GM12878 (cell line): ENCODE measurements around the gene ACTL8. TPM values are rescaled to one million over a fixed set of nuclear protein-coding genes. Genes with fewer than 3 reads are reported as not detected.

Experiments used
- ATAC-seq: fragments of 200-7000 bp; cut with Tn5 transposase; 3 replicates; pipeline ENCODE4 v1.9.1; 2020; ENCODE audit warnings: mild to moderate bottlenecking, moderate library complexity
- BruUV-seq: library from RNA; stranded (reverse); fragments of 400-500 nt; replicated peaks from 2 replicates; lab custom pipeline; 2021; lab: Mats Ljungman, UMichigan
- CTCF ChIA-PET: fragments of 300-600 bp; sonication (Branson Sonifier 250); formaldehyde crosslinking; extraction: SDS; loops from one replicate; lab custom pipeline; 2021; ENCODE audit warnings: inconsistent platforms; lab: Yijun Ruan, JAX
- POLR2A ChIA-PET: fragments of 350-600 bp; formaldehyde crosslinking; extraction: SDS; loops from one replicate; lab custom pipeline; 2021; ENCODE audit warnings: inconsistent platforms; lab: Charles Lee
- RAD21 ChIA-PET: fragments of 300-600 bp; sonication (Branson Sonifier 250); formaldehyde crosslinking; loops from one replicate; lab custom pipeline; 2023; ENCODE audit warnings: antibody characterized with exemption; ENCODE audit not compliant: unreplicated experiment; lab: Charles Lee
- SMC1A ChIA-PET: fragments of 300-600 bp; sonication (Branson Sonifier 250); formaldehyde crosslinking; loops from one replicate; lab custom pipeline; 2023; ENCODE audit not compliant: unreplicated experiment, uncharacterized antibody; lab: Charles Lee
- DNase-seq: peaks from one replicate; pipeline ENCODE4 v3.0.0-alpha.2; 2011; ENCODE audit warnings: low read depth, low spot score
- FAIRE-seq: peaks from 3 replicates; lab custom pipeline; 2011; peaks lifted over from hg19 to GRCh38; lab: Jason Lieb, UNC
- H2AFZ ChIP-seq: 2 replicates; pipeline ENCODE4 v1.6.0; 2011; ENCODE audit warnings: low read depth, low read length, control low read depth; ENCODE audit not compliant: control insufficient read depth
- H3K27ac ChIP-seq: 2 replicates; pipeline ENCODE4 v1.5.1; 2011; ENCODE audit warnings: control low read depth; ENCODE audit not compliant: control insufficient read depth, insufficient read depth
- H3K27me3 ChIP-seq, 2 experiments: replicated peaks in 1 of 2; 2 replicates each; pipeline versions ENCODE4 v1.6.0 to v1.6.1; 2011; ENCODE audit warnings: low read length in 1 of 2; ENCODE audit not compliant: control insufficient read depth in 2 of 2, insufficient read depth in 2 of 2
- H3K36me3 ChIP-seq, 2 experiments: 2 replicates each; pipeline ENCODE4 v1.5.1; 2011; ENCODE audit warnings: low read length in 1 of 2; ENCODE audit not compliant: control insufficient read depth in 2 of 2, insufficient read depth in 2 of 2
- H3K4me1 ChIP-seq: 2 replicates; pipeline ENCODE4 v1.6.1; 2011; ENCODE audit warnings: mild to moderate bottlenecking, low read length, moderate library complexity, mixed read lengths; ENCODE audit not compliant: control insufficient read depth, insufficient read depth
- H3K4me2 ChIP-seq: 2 replicates; pipeline ENCODE4 v1.6.0; 2011; ENCODE audit warnings: control low read depth; ENCODE audit not compliant: control insufficient read depth, insufficient read depth
- H3K4me3 ChIP-seq: fragments of 200-600 bp; sonication (generic); 2 replicates; pipeline ENCODE4 v1.5.1; 2016
- H3K79me2 ChIP-seq: 2 replicates; pipeline ENCODE4 v1.6.0; 2011; ENCODE audit warnings: low read length; ENCODE audit not compliant: control insufficient read depth, insufficient read depth
- H3K9ac ChIP-seq: 2 replicates; pipeline ENCODE4 v1.8.0; 2011; ENCODE audit warnings: low read length, control low read depth, mixed read lengths; ENCODE audit not compliant: control insufficient read depth, insufficient read depth
- H3K9me3 ChIP-seq: replicated peaks from 3 replicates; pipeline ENCODE4 v1.5.1; 2011; ENCODE audit warnings: mild to moderate bottlenecking, low read length; ENCODE audit not compliant: control insufficient read depth, insufficient read depth
- H4K20me1 ChIP-seq: 2 replicates; pipeline ENCODE4 v1.6.0; 2011; ENCODE audit not compliant: control insufficient read depth, insufficient read depth
- POLR2AphosphoS2 ChIP-seq: IDR thresholded peaks from 2 replicates; pipeline ENCODE4 v1.6.1; 2011; ENCODE audit warnings: low read depth, mild to moderate bottlenecking, low read length, improper control_type of control experiment, moderate library complexity
- WGBS: methylation state at CpG from one replicate; pipeline ENCODE4 v1.1.6; 2016; ENCODE audit warnings: low lambda C conversion rate; ENCODE audit not compliant: insufficient replicate concordance, insufficient coverage; ENCODE audit errors: missing lambda C conversion rate; 5-methylcytosine and 5-hydroxymethylcytosine counted together
- in situ Hi-C: fragments of 300-500 bp; cut with MboI; formaldehyde crosslinking; loops from 9 replicates; pipeline ENCODE4 v1.14.3; 2018; ENCODE audit warnings: mixed read lengths
- intact Hi-C: fragments of 100-400 bp; cut with micrococcal nuclease; formaldehyde crosslinking; loops from one replicate; pipeline ENCODE4 v1.14.2; 2022; ENCODE audit not compliant: unreplicated experiment
- polyA plus RNA-seq, 11 experiments: library from polyadenylated mRNA; depleted of rRNA in 4 of 11; unstranded in 6 of 11; stranded (reverse) in 5 of 11; fragments of >200 nt; fragmentation: Nextera tagmentation in 4 of 11; fragmentation: Illumina TruSeq in 1 of 11; extraction: Ambion mirVana in 4 of 11; extraction: Trizol in 1 of 11; gene quantifications; 1 replicate in 1 of 11; 2 replicates in 10 of 11; pipeline versions ENCODE4 v1.2.1 to v1.2.3, GENCODE V29; 2011 to 2016; ENCODE audit warnings: inconsistent platforms in 2 of 11, missing spikeins in 2 of 11, low read depth in 1 of 11
- total RNA-seq, 4 experiments: library from RNA; depleted of rRNA in 3 of 4; stranded (reverse); fragments of >200 nt in 3 of 4; fragmentation: Illumina TruSeq in 1 of 4; extraction: Trizol in 1 of 4; gene quantifications; 2 replicates each; pipeline versions ENCODE4 v1.2.1 to v1.2.3, GENCODE V29; 2013 to 2021
- TF ChIP-seq, protein P1 (sequence below): fragments of 450-650 bp; IDR thresholded peaks from 2 replicates; pipeline ENCODE4 v1.6.1; 2017; ENCODE audit warnings: mild to moderate bottlenecking, moderate library complexity
- TF ChIP-seq, protein P2 (sequence below): fragments of 450-650 bp; IDR thresholded peaks from 2 replicates; pipeline ENCODE4 v1.6.1; 2014; ENCODE audit warnings: mild to moderate bottlenecking

ACTL8 gene
- total and polyA plus RNA-seq, 10 of the 15 experiments (the other 5 are each of a cell fraction or from before 2014, with no cell fraction given), result 0.05 to 0.27 TPM; not detected in 8

- no peaks in the 10 kb centered on the region; a peak in 1 of 4 replicates for H3K27me3 ChIP-seq
- intact Hi-C loops, result no loop called here
- H3K4me3 ChIP-seq, result no peak overlapping the region
- POLR2A ChIA-PET, result no interaction called here
- CTCF ChIA-PET, result no interaction called here
- DNase-seq (no peak), ATAC-seq (no peak), FAIRE-seq (no peak)
- no peaks in the 10 kb centered on the region for H3K9me3 ChIP-seq
- no peak overlapping the region for H3K9ac ChIP-seq
- H2AFZ ChIP-seq, result no peak overlapping the region
- TF ChIP-seq, protein P1, sequence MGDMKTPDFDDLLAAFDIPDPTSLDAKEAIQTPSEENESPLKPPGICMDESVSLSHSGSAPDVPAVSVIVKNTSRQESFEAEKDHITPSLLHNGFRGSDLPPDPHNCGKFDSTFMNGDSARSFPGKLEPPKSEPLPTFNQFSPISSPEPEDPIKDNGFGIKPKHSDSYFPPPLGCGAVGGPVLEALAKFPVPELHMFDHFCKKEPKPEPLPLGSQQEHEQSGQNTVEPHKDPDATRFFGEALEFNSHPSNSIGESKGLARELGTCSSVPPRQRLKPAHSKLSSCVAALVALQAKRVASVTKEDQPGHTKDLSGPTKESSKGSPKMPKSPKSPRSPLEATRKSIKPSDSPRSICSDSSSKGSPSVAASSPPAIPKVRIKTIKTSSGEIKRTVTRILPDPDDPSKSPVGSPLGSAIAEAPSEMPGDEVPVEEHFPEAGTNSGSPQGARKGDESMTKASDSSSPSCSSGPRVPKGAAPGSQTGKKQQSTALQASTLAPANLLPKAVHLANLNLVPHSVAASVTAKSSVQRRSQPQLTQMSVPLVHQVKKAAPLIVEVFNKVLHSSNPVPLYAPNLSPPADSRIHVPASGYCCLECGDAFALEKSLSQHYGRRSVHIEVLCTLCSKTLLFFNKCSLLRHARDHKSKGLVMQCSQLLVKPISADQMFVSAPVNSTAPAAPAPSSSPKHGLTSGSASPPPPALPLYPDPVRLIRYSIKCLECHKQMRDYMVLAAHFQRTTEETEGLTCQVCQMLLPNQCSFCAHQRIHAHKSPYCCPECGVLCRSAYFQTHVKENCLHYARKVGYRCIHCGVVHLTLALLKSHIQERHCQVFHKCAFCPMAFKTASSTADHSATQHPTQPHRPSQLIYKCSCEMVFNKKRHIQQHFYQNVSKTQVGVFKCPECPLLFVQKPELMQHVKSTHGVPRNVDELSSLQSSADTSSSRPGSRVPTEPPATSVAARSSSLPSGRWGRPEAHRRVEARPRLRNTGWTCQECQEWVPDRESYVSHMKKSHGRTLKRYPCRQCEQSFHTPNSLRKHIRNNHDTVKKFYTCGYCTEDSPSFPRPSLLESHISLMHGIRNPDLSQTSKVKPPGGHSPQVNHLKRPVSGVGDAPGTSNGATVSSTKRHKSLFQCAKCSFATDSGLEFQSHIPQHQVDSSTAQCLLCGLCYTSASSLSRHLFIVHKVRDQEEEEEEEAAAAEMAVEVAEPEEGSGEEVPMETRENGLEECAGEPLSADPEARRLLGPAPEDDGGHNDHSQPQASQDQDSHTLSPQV, result no peak
- no peak for TF ChIP-seq POLR2AphosphoS2
- TF ChIP-seq, protein P2, sequence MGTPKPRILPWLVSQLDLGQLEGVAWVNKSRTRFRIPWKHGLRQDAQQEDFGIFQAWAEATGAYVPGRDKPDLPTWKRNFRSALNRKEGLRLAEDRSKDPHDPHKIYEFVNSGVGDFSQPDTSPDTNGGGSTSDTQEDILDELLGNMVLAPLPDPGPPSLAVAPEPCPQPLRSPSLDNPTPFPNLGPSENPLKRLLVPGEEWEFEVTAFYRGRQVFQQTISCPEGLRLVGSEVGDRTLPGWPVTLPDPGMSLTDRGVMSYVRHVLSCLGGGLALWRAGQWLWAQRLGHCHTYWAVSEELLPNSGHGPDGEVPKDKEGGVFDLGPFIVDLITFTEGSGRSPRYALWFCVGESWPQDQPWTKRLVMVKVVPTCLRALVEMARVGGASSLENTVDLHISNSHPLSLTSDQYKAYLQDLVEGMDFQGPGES, result no peak
- no peaks in the 10 kb centered on the region for H3K79me2 ChIP-seq
- H3K27ac ChIP-seq, result no peak overlapping the region
- in situ Hi-C loops, result no loop called here
- SMC1A ChIA-PET, result no interaction called here
- RAD21 ChIA-PET, result no interaction called here
- H3K4me1 ChIP-seq, result no peaks in the 10 kb centered on the region
- no TSS peak for BruUV-seq
- 36% methylated on average over 2 of the region's 2 CpGs for WGBS
- no peaks in the 10 kb centered on the region for H4K20me1 ChIP-seq
- no peak overlapping the region for H3K4me2 ChIP-seq
- no peaks in the 10 kb centered on the region for H3K36me3 ChIP-seq
Measured at GRCh38 chr1:17746920-17747319, 8.2 kb upstream of the ACTL8 start.
